ENCODE measurements around the gene FOXP1. TPM values are rescaled to one million over a fixed set of nuclear protein-coding genes. Genes with fewer than 3 reads are reported as not detected.

The FOXP1 gene
- total and polyA plus RNA-seq, 2 of the 13 experiments (the other 11 are each of a cell fraction or from before 2014, with no cell fraction given), result 40.4 to 59.0 TPM

DNA sequence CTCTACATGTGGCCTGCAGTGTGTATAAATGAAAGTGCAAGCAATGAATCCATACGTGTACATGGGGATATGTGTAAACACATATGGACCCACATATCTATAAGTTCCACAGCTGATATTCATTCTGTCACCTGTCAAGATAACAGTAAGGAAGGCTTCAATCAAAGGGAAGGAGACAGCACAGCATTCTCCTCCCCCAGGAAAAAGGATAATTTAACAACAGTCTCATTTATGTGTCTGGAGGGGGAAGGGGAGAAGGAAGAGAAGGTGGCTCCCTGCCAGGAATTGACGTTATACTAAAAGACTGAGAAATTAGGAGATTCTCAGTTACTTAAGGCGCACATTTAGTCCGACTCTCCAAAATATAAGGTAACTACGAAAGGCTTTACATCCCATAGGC is 345.9 kb downstream of the FOXP1 start:
- in situ Hi-C loops (cut with HindIII; ENCODE audit: extremely low pct_ligation_motif_present, low pct_unique_long_range_greater_than_20kb) (no loop called here), intact Hi-C loops (cut with micrococcal nuclease; ENCODE audit: unreplicated experiment) (no loop called here)
- peaks cover 1 to 4% of the 10 kb centered on the region in 2 experiments; a peak in 2 of 5 replicates for H3K36me3 ChIP-seq (replicated peaks in 1 of 2; ENCODE audit: control insufficient read depth in 1 of 2, insufficient read depth in 2 of 2, low read length in 2 of 2)
- H3K4me1 ChIP-seq (ENCODE audit: insufficient read depth, low read length), result peaks cover 17% of the 10 kb centered on the region
- no peaks in the 10 kb centered on the region for H3K27me3 ChIP-seq (ENCODE audit: control insufficient read depth in 1 of 2, insufficient read depth in 2 of 2, low read length in 2 of 2)
- no TSS peak for BruUV-seq (replicated peaks)
- H3K9ac ChIP-seq (ENCODE audit: insufficient read depth, low read depth, low read length), result no peak overlapping the region
- DNase-seq (ENCODE audit: low spot score) (no peak), FAIRE-seq (no peak), ATAC-seq (no peak)
- CTCF ChIA-PET (ENCODE audit: low intra/inter-chr PET ratio, low total read pairs), result no interaction called here
- peaks cover 4% of the 10 kb centered on the region for H3K79me2 ChIP-seq (ENCODE audit: insufficient read depth, low read length)
- WGBS (ENCODE audit: low lambda C conversion rate), result 97% methylated on average over 5 of the region's 5 CpGs
- no peak overlapping the region for H3K27ac ChIP-seq (ENCODE audit: extremely low read length, insufficient read depth, low read length)
- no peak overlapping the region for H3K4me3 ChIP-seq (replicated peaks in 1 of 3; ENCODE audit: insufficient read depth in 1 of 3, low read depth in 2 of 3, low read length in 3 of 3)
- POLR2A ChIA-PET, result no interaction called here
- no peaks in the 10 kb centered on the region for H4K20me1 ChIP-seq (ENCODE audit: insufficient read depth, low read length)
- TF ChIP-seq KLF15 (CRISPR knock-in tag; IDR thresholded peaks at IDR 0.05; ENCODE audit: borderline replicate concordance), result no peak
- no peak for TF ChIP-seq NR2F1 (CRISPR knock-in tag; IDR thresholded peaks at IDR 0.05)
- no peak for TF ChIP-seq ZNF260 (CRISPR knock-in tag; IDR thresholded peaks at IDR 0.05; ENCODE audit: borderline replicate concordance, low read depth)
- no peak for TF ChIP-seq ZNF598 (CRISPR knock-in tag; IDR thresholded peaks at IDR 0.05; ENCODE audit: borderline replicate concordance)
- TF ChIP-seq SOX5 (CRISPR knock-in tag; IDR thresholded peaks at IDR 0.05; ENCODE audit: borderline replicate concordance), result no peak
- TF ChIP-seq, protein P1, sequence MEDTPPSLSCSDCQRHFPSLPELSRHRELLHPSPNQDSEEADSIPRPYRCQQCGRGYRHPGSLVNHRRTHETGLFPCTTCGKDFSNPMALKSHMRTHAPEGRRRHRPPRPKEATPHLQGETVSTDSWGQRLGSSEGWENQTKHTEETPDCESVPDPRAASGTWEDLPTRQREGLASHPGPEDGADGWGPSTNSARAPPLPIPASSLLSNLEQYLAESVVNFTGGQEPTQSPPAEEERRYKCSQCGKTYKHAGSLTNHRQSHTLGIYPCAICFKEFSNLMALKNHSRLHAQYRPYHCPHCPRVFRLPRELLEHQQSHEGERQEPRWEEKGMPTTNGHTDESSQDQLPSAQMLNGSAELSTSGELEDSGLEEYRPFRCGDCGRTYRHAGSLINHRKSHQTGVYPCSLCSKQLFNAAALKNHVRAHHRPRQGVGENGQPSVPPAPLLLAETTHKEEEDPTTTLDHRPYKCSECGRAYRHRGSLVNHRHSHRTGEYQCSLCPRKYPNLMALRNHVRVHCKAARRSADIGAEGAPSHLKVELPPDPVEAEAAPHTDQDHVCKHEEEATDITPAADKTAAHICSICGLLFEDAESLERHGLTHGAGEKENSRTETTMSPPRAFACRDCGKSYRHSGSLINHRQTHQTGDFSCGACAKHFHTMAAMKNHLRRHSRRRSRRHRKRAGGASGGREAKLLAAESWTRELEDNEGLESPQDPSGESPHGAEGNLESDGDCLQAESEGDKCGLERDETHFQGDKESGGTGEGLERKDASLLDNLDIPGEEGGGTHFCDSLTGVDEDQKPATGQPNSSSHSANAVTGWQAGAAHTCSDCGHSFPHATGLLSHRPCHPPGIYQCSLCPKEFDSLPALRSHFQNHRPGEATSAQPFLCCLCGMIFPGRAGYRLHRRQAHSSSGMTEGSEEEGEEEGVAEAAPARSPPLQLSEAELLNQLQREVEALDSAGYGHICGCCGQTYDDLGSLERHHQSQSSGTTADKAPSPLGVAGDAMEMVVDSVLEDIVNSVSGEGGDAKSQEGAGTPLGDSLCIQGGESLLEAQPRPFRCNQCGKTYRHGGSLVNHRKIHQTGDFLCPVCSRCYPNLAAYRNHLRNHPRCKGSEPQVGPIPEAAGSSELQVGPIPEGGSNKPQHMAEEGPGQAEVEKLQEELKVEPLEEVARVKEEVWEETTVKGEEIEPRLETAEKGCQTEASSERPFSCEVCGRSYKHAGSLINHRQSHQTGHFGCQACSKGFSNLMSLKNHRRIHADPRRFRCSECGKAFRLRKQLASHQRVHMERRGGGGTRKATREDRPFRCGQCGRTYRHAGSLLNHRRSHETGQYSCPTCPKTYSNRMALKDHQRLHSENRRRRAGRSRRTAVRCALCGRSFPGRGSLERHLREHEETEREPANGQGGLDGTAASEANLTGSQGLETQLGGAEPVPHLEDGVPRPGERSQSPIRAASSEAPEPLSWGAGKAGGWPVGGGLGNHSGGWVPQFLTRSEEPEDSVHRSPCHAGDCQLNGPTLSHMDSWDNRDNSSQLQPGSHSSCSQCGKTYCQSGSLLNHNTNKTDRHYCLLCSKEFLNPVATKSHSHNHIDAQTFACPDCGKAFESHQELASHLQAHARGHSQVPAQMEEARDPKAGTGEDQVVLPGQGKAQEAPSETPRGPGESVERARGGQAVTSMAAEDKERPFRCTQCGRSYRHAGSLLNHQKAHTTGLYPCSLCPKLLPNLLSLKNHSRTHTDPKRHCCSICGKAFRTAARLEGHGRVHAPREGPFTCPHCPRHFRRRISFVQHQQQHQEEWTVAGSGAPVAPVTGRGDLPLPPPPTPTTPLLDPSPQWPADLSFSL (CRISPR knock-in tag; IDR thresholded peaks at IDR 0.05), result no peak
- TF ChIP-seq, protein P2, sequence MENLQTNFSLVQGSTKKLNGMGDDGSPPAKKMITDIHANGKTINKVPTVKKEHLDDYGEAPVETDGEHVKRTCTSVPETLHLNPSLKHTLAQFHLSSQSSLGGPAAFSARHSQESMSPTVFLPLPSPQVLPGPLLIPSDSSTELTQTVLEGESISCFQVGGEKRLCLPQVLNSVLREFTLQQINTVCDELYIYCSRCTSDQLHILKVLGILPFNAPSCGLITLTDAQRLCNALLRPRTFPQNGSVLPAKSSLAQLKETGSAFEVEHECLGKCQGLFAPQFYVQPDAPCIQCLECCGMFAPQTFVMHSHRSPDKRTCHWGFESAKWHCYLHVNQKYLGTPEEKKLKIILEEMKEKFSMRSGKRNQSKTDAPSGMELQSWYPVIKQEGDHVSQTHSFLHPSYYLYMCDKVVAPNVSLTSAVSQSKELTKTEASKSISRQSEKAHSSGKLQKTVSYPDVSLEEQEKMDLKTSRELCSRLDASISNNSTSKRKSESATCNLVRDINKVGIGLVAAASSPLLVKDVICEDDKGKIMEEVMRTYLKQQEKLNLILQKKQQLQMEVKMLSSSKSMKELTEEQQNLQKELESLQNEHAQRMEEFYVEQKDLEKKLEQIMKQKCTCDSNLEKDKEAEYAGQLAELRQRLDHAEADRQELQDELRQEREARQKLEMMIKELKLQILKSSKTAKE (CRISPR knock-in tag; IDR thresholded peaks at IDR 0.05; ENCODE audit: borderline replicate concordance), result no peak
- no peak overlapping the region for H2AFZ ChIP-seq (ENCODE audit: low read length)
- H3K4me2 ChIP-seq (ENCODE audit: low read depth, low read length), result no peak overlapping the region
- H3K9me3 ChIP-seq (ENCODE audit: low read length), result no peaks in the 10 kb centered on the region
